Posterior vena cava (tissue), 2 donors: ENCODE results near the gene ACOT13. TPM values are rescaled to one million over a fixed set of nuclear protein-coding genes. Genes with fewer than 3 reads are reported as not detected.
"Not testable (repeated sequence)": the region's sequence is repeated elsewhere in the genome, so short reads cannot be mapped to it uniquely, and the experiment has no call there.

Source experiments
- DNase-seq: peaks from one replicate; pipeline ENCODE4 v3.0.0-alpha.2; 2020; ENCODE audit warnings: low spot score
- intact Hi-C, 2 donors: fragments of 100-400 bp; cut with DNase I; formaldehyde crosslinking; loops; one replicate each; pipeline versions ENCODE4 v1.14.1 to v1.14.2; 2022 to 2023
- long read RNA-seq, 2 donors: library from polyadenylated mRNA; unstranded; transcript quantifications; one replicate each; pipeline ENCODE4 v2.0.0, GENCODE V29; 2020 to 2021
- total RNA-seq, 2 donors: library from RNA; stranded (reverse); fragmentation: NEBNext Ultra II Directional; extraction: Animal tissue kit (Norgen Biotek cat#: 25700); gene quantifications; one replicate each; pipeline ENCODE4 v1.2.1, GENCODE V29; 2021
- donor health status: DM: yes; HTN: yes; CAD: no.
- donor health status: DM: yes; HTN: yes; CAD: no.

The ACOT13 gene
- total RNA-seq: 10 to 100 TPM; 10.4 to 11.4 TPM
- long read RNA-seq, donor 1, full-length matches to known transcripts: 6 of 9 reads
- long read RNA-seq, donor 1, partial matches to known transcripts: 0 of 9 reads
- long read RNA-seq, donor 1, other reads (novel, unspliced or antisense): 3 of 9 reads
- long read RNA-seq, donor 2, full-length matches to known transcripts: 11 of 12 reads
- long read RNA-seq, donor 2, partial matches to known transcripts: 0 of 12 reads
- long read RNA-seq, donor 2, other reads (novel, unspliced or antisense): 1 of 12 reads

- intact Hi-C loops: no loop called here
- DNase-seq: peak; percentile 99
Measured at GRCh38 chr6:24666641-24667377, at the start of gene ACOT13, which contains the start of gene TDP2. Gene ACOT13 (plus strand): TSS chr6:24667077. CDS start chr6:24667264, 187 bp downstream. Gene TDP2 (minus strand): TSS chr6:24666899. CDS start chr6:24666862, 37 bp downstream.

- DNase-seq: no peak
- intact Hi-C loops: no loop called here
Measured at GRCh38 chr6:24619661-24620060, 47.2 kb upstream of the ACOT13 start.

GRCh38 chr6:24620637-24621036, 46.2 kb upstream of the ACOT13 start:
- intact Hi-C loops: no loop called here
- no peak for DNase-seq

DNA sequence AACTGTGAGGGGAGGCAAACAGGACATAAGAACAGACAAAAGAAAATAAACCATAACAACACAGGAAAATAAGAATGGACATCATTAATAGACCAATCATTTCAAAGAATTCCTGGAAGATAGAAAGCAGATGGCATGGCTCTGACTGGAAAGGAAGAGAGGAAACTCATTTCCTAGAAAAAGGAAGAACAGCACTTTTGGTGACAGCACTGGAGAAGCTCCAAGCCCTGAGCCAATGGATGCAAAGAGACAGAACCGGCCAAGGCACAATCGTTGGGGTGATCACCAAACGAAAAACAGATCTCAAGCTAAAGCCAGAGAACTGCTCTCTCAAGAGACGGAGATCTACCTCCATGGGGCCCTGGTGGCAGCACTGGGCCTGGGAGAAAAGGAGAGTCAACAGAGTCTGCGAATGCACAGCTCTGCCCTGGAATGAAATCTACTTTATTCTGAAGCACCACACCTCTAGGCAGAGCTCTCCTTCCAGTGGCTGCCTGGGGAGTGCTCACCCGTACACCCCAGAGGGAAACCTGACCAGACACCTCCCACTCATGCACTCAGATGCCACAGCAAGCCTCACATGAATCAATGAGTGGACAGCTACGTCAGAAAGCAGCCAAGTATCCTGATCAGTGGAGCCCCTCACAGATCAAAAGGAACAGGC, 45.1 kb upstream of the ACOT13 start:
- no peak for DNase-seq
- intact Hi-C loops: no loop called here

DNA sequence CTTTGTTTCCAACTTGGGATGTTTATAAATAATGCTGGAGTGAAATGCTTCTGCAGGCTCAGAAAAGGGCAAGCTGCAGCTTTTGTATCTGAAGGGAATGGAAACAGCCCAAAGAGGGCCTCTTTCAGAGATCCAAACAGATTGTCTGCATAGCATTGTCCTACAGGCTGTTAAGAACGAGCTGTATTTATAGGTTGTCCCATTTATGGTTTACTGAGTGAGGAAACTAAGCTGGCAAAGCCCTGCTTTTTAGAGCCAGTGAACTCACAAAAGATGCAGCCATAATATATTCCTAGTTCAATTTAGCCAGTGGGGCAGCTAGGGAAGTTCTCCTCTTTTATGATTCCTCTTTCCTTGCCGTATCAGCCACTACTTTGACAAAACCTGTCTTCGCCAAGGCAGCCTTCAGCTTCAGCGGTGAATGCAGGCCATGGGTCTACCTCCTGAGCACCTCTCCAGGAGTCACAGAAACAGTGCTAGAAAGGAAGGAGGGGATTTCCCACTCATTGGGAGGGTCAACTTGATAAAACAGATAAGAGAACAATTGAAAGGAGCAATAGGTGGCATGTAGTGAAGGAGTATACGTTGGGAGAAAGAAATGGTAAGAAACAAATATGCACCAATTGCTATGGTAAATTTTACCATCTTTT, 35.9 kb upstream of the ACOT13 start:
- intact Hi-C loops: no loop called here
- no peak for DNase-seq

DNA sequence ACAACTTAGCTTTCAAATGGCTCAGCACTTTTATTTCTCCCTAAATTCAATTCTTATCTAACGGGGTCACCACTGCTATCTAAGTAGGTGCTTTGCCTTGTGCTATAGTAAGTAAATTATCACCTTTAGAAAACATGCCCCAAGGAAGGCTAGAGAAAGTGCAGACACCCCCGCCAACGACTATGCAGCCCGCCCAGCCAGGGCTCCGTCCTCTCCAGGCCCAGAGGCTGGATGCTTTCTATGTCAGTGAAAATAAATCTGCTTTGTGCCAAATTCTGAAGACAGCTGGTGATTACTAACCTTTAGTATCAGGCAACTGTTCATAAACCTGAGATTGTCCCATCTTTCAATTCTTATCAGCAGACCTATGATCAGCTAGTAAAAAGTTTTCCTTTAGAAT, 35.2 kb upstream of the ACOT13 start:
- intact Hi-C loops: no loop called here
- DNase-seq: no peak

- no peak for DNase-seq
- intact Hi-C loops: no loop called here
Measured at GRCh38 chr6:24632573-24632972, 34.3 kb upstream of the ACOT13 start.

GRCh38 chr6:24636681-24637080, 30.2 kb upstream of the ACOT13 start:
- DNase-seq: no peak
- intact Hi-C loops: no loop called here

GRCh38 chr6:24640166-24640565, 26.7 kb upstream of the ACOT13 start:
- DNase-seq: no peak
- intact Hi-C loops: no loop called here

- DNase-seq, intact Hi-C loops: not testable (repeated sequence)
Measured at GRCh38 chr6:24640631-24641030, 26.2 kb upstream of the ACOT13 start.

DNA sequence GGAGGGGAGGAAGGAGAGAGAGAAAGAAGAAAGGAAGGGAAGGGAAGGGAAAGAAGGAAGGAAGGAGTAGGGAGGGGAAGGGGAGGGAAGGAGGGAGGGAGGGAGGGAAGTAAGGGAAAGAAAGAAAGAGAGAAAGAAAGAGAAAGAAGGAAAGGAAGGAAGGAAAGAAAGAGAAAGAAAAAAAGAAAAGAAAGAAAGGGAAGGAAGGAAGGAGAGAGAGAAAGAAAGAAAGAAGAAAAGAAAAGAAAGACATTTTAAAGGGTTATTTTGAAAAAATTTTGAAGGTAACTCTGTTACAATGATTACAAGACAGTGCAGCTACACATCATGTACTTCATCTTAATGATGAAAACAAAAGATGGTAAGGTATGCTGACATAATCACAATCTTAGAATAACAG, 24.8 kb upstream of the ACOT13 start:
- intact Hi-C loops: no loop called here
- DNase-seq: no peak

DNA sequence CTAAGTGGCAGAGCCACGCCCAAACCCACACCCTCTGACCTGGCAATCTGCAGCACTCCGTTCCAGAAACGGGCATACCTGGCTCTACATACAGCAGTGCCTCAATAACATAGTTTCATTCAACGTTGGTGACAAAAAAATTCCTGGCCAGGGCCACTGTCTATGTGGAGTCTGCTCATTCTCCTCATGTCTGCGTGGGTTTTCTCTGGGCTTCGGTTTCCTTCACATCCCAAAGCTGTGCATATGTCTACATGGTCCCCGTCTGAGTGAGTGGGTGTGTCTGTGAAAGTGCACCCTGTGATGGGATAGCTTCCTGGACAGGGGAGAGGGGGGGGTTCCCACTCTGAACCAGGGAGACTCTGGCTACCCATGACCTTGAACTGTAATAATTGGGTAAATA, 23.0 kb upstream of the ACOT13 start:
- no peak for DNase-seq
- intact Hi-C loops: no loop called here

- no peak for DNase-seq
- intact Hi-C loops: no loop called here
Measured at GRCh38 chr6:24644377-24644776, 22.5 kb upstream of the ACOT13 start.

GRCh38 chr6:24646771-24647170, 20.1 kb upstream of the ACOT13 start:
- no peak for DNase-seq
- intact Hi-C loops: no loop called here

DNA sequence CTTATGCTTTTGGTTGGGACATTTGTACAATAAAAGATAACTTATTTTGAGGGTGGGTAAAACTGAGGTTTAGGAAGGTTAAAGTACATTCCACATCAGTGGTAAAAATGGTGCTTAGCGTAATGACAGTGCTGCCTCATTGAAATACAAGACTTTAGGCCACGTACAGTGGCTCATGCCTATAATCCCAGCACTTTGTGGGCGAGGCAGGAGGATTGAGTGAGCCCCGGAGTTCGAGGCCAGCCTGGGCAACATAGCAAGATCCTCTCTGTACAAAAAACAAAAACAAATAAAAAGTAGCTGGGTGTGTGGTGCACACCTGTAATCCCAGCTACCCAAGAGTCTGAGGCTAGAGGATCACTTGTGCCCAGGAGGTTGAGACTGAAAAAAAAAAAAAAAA, 18.6 kb upstream of the ACOT13 start:
- intact Hi-C loops: no loop called here
- DNase-seq: no peak

GRCh38 chr6:24649691-24650090, 17.2 kb upstream of the ACOT13 start:
- intact Hi-C loops: no loop called here
- no peak for DNase-seq

DNA sequence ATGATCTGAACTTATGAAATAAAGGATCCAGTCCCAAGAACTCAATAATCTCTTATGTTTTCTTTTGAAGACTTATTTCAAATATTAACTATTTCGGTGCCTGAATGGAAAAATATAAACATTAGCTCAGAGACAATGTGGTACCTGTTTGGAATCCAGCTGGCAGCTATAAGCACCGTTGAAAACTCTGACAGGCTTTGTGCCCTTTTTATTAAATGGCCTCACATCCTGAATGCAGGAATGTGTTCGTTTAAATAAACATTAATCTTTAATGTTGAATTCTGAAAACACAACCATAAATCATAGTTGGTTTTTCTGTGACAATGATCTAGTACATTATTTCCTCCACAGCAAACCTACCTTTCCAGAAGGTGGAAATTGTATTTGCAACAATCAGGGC, 16.5 kb upstream of the ACOT13 start:
- intact Hi-C loops: no loop called here
- no peak for DNase-seq

DNA sequence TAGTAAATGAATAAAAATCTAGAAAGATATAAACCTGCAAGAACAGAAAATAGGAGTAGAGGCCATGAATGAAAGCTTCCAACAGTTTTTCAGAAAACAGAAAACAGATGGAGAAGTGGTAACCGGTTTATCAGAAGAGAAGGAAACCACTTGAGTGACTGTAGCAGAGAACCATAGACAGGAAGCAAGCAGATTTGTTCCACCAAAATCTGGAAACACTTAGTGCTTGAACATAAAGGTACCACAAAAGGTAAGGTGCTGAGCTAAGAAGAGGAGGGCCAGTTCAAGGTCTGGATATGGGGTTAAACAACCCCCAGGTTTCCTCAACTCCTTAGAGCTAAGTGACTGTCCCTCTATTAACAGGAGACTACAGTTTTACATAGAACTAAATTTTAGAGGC, 11.7 kb upstream of the ACOT13 start:
- intact Hi-C loops: no loop called here
- DNase-seq: no peak

DNA sequence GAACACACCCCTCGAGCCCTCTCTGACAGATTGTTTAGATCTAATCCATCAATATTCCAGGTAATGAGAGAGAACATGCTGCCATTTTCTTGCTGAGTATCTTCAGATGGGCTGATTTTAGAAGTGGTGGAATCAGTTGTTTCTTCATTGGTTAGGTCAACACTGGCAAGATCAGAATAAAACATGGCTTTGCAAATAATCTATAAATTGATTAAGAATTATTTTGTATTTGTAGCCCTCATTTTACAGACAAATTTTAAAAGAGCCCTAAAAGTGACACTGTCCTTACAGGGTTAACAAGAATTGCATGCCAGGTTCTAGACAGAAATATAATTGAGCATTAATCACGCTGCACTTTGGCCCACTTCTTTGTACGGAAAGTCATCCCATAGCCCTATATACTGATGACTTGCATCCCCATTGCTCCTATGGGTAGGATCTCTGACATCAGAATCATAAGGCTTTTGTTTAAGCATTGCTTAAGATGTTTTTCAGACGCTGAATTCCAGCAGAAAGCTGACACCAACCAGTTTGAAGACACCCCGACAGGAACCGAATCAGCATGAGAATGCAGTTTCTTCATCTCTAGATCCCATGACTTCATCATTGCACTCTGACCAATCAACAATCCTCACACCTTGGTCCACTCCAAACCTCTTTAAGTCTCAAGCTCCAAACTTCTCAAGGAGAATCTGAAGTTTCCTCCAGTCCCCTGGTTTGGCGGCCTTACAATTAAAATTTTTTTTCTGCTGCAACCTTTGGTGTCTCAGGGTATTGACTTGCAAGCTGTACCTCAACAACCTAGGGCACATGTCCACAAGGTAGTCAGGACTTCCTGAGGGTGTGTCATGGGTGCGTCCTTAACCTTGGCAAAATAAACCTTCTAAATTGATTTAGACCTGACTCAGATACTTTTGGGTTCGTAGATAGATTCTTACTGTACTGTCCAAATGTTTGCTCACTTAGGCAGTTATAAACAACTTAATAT, 8.0 kb upstream of the ACOT13 start:
- DNase-seq: no peak
- intact Hi-C loops: no loop called here
